ENCODE results near the gene COG7.

The COG7 gene

DNA sequence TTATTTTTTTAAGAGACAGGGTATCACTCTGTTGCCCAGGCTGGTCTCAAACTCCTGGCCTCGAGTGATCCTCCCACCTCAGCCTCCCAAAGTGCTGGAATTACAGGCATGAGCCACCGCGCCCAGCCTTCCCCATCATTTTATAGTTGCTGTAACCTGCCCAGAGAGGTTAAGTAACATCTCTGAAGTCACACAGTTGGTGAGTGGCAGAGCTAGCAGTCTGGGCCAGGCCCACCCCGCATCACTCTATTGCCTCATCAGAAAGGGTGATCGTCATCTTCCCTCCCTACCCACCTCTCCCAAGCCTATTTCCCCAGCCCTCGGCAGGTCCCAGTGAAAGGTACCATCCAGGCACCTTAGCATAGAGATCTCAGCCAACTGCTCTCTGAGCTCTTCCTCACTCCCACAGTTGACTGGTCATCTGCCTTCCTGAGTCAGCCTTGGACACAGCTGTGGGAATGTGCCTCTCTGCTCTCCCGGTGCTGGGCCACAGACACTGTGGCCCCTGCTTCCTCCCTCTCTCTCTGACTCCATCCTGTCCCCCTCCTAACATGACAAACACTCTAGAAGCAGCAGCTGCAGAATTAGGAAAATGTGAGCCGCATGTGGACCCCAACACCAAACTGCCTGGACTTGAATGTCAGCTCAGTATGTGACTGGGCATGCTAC lies 93.8 kb downstream of the COG7 start:
- no peak for TF ChIP-seq POLR2A (IDR thresholded peaks at IDR 0.05; ENCODE audit: low read depth, low read length)
- no peak for FAIRE-seq
- DNase-seq (ENCODE audit: insufficient read length, low spot score), result no peak

DNA sequence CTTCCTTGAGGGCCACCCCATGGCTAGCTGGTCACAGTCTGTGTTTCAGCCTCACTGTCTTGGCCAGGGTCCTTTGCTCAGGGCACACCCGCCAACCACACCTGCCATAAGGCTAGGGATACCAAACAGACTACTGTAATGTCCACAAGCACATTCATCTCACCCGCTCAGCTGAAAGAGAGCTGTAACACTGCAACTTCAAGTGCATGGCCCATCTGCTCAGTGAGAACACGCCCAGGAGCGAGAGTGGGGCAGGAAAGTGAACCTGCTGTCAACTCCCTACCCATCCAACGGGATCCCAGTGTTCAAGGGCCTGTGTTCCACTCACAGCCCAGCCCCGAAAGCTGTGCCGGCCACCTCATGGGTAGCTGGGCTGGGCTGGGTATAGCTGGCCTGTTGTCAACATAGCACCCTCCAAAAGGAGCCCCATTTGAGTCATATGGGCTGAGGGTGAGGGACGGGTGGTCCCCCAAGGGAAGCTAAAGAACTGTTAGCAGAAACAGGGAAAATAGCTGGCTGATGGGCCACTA lies 95.2 kb downstream of the COG7 start:
- FAIRE-seq, result no peak
- TF ChIP-seq POLR2A (IDR thresholded peaks at IDR 0.05; ENCODE audit: low read depth, low read length), result no peak
- no peak for DNase-seq (ENCODE audit: insufficient read length, low spot score)

GRCh38 chr16:23356941-23357340 lies 96.0 kb downstream of the COG7 start:
- no peak for TF ChIP-seq POLR2A (IDR thresholded peaks at IDR 0.05; ENCODE audit: low read depth, low read length)
- FAIRE-seq (no peak), DNase-seq (ENCODE audit: insufficient read length, low spot score) (no peak)

DNA sequence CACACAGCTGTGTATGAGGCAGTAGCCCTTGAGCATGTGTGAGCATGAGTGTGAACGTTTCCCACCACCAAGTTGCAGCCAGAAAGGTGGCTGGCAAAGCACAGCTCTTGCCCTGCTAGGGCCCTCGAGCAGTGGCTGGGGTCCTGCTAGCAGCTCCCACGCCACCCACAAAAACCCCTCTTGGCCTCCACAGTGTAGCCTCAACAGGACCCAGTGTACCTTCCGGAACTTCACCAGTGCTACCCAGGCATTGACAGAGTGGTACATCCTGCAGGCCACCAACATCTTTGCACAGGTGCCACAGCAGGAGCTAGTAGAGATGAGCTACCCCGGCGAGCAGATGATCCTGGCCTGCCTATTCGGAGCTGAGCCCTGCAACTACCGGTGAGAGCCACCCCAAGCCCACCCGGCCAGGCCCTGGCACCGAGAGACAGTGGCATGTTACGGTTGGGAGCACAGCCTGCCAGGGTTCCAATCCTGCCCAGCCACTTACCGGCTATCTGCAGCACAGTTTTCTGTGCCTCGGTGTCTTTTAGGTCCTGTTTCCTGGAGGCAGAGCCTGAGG lies 97.8 kb downstream of the COG7 start:
- TF ChIP-seq POLR2A (IDR thresholded peaks at IDR 0.05; ENCODE audit: low read depth, low read length), result no peak
- no peak for DNase-seq (ENCODE audit: insufficient read length, low spot score)
- no peak for FAIRE-seq

DNA sequence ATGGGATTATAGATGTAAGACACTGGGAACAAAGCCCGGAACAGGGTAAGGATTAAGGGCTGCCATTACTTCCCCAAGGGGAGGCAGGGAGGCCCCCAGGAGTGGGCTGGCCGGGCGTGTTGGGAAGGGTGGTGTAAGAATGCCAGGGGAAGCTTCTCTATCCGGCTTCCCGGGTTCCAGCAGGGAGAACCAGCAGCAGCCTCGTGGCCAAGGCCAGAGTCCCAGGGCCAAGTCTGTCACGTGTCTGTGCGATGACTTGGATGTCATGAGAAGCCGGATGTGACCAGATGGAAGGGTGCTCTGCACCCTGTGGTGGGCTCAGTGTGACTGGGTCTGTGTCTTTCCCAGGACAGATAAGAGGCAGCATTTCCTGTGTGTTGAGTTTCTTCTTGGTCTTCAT lies 98.7 kb downstream of the COG7 start:
- FAIRE-seq (no peak), DNase-seq (ENCODE audit: insufficient read length, low spot score) (no peak)
- TF ChIP-seq POLR2A (IDR thresholded peaks at IDR 0.05; ENCODE audit: low read depth, low read length), result no peak

GRCh38 chr16:23353440-23353839 lies 99.5 kb downstream of the COG7 start:
- no peak for TF ChIP-seq POLR2A (IDR thresholded peaks at IDR 0.05; ENCODE audit: low read depth, low read length)
- DNase-seq (ENCODE audit: insufficient read length, low spot score) (no peak), FAIRE-seq (no peak)

- FAIRE-seq, result no peak
- no peak for DNase-seq (ENCODE audit: insufficient read length, low spot score)
These were observed 101.6 kb downstream of the COG7 start for GRCh38 chr16:23351360-23351759.

GRCh38 chr16:23348579-23349469 lies 104.2 kb downstream of the COG7 start:
- DNase-seq (ENCODE audit: insufficient read length, low spot score), result no peak
- no peak for TF ChIP-seq POLR2A (IDR thresholded peaks at IDR 0.05; ENCODE audit: low read depth, low read length)
- FAIRE-seq, result no peak

More at GRCh38 chr16:23351360-23351759, 101.6 kb downstream of the COG7 start:
- TF ChIP-seq POLR2A (IDR thresholded peaks at IDR 0.05; ENCODE audit: low read depth, low read length), result no peak

- DNase-seq (ENCODE audit: insufficient read length, low spot score) (no peak), FAIRE-seq (no peak)
- TF ChIP-seq POLR2A (IDR thresholded peaks at IDR 0.05; ENCODE audit: low read depth, low read length), result no peak
These were observed 107.8 kb downstream of the COG7 start for GRCh38 chr16:23345237-23345636.

DNA sequence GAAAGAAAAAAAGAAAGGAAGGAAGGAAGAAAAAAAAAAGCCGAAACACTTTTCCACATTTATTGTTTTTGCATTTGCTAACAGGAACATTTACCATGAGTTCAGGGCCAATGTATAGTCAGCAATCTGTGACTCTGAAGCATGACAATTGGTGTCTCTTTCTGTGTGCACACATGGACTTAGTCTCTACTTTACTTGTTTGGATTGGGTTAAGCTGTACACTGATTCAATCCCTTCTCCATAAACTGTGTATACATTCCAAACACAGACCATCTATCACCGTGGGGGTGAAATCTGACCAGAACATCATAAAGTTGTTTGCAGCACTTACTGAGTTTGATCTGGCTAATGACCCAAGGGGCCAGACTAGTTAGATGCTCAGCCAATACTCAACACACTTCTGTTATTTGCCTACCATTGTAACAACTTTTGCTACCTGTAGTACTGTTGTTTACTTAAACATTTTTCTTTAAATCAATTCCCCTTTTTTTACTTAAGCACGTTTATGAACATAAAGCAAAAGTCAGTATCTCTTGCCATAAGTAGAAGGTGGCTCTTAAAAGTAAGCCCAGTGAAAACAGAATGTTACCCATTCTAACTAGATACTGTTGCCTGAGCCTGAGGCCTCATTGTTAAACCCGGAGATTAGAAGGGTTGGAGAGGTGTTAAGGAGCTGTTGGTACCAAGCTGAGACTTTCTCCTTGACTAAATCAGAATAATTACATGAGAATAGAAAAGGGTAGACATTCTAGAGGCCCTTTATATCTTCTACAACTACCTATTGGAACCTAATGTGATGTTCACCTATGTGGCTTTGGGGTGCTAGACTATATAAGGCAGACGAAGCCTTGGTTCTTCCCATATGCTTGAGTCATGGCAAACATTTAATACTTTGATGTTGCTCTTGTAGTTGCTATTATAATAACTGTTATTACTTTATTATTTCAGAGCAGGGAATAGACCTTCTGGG lies 109.1 kb downstream of the COG7 start:
- DNase-seq (ENCODE audit: insufficient read length, low spot score) (no peak), FAIRE-seq (no peak)
- no peak for TF ChIP-seq POLR2A (IDR thresholded peaks at IDR 0.05; ENCODE audit: low read depth, low read length)

DNA sequence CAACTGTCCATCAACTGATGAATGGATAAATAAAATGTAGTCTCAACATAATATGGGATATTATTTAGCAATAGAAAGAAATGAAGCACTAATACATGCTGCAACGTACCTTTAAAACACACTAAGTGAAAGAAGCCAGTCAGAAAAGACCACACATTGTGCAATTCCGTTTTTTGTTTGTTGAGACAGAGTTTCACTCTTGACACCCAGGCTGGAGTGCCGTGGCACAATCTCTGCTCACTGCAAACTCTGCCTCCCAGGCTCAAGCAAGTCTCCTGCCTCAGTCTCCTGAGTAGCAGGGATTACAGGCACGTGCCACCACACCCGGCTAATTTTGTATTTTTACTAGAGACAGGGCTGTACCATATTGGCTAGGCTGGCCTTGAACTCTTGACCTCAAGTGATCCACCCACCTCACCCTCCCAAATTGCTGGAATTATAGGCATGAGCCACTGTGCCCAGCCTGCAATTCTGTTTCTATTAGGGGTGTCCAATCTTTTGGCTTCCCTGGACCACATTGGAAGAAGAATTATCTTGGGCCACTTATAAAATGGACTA lies 110.8 kb downstream of the COG7 start:
- no peak for DNase-seq (ENCODE audit: insufficient read length, low spot score)
- TF ChIP-seq POLR2A (IDR thresholded peaks at IDR 0.05; ENCODE audit: low read depth, low read length), result no peak
- FAIRE-seq, result no peak

GRCh38 chr16:23339787-23340186 lies 113.2 kb downstream of the COG7 start:
- TF ChIP-seq POLR2A (IDR thresholded peaks at IDR 0.05; ENCODE audit: low read depth, low read length), result no peak
- no peak for DNase-seq (ENCODE audit: insufficient read length, low spot score)
- no peak for FAIRE-seq

All from H54 (cell line).